A549 (cell line): Measurements from ENCODE around the gene SRCIN1. TPM values are rescaled to one million over a fixed set of nuclear protein-coding genes. Genes with fewer than 3 reads are reported as not detected.

Experiments
- ATAC-seq, 2 experiments: fragments of 200-7000 bp in 1 of 2; fragments of >200 bp in 1 of 2; cut with Nextera tagmentation in 1 of 2; cut with Tn5 transposase in 1 of 2; 3 replicates each; pipeline versions ENCODE4 v1.8.0 to v1.9.1; 2018 to 2020; ENCODE audit warnings: mild to moderate bottlenecking in 1 of 2, moderate library complexity in 1 of 2
- CTCF ChIA-PET: fragments of 300-600 bp; sonication (Branson Sonifier 250); formaldehyde crosslinking; extraction: SDS; loops from one replicate; lab custom pipeline; 2021; ENCODE audit warnings: antibody characterized with exemption, inconsistent platforms; lab: Yijun Ruan, JAX
- POLR2A ChIA-PET: fragments of 350-600 bp; formaldehyde crosslinking; extraction: SDS; loops from one replicate; lab custom pipeline; 2021; ENCODE audit warnings: antibody characterized with exemption, inconsistent platforms; lab: Yijun Ruan, JAX
- DNase-seq, 2 experiments: peaks; one replicate each; pipeline versions ENCODE4 v3.0.0 to v3.0.0-alpha.2; 2011 to 2016; ENCODE audit warnings: low read depth in 1 of 2, low spot score in 1 of 2
- FAIRE-seq: peaks from 2 replicates; lab custom pipeline; 2011; peaks lifted over from hg19 to GRCh38; lab: Jason Lieb, UNC
- H3K27ac ChIP-seq, 2 experiments: fragments of >200 bp; sonication (Bioruptor Twin); formaldehyde crosslinking; 3 replicates each; pipeline ENCODE4 v1.5.1; 2016 to 2017
- H3K4me1 ChIP-seq: fragments of >200 bp; sonication (Bioruptor Twin); formaldehyde crosslinking; 3 replicates; pipeline ENCODE4 v1.6.1; 2016
- H3K4me2 ChIP-seq: fragments of >200 bp; sonication (Bioruptor Twin); formaldehyde crosslinking; 3 replicates; pipeline ENCODE4 v1.6.1; 2016
- H3K4me3 ChIP-seq: fragments of >200 bp; sonication (Bioruptor Twin); formaldehyde crosslinking; 3 replicates; pipeline ENCODE4 v1.5.1; 2016
- H3K9me3 ChIP-seq: fragments of >200 bp; sonication (Bioruptor Twin); formaldehyde crosslinking; 3 replicates; pipeline ENCODE4 v1.6.1; 2016
- BHLHE40 ChIP-seq: IDR thresholded peaks from 2 replicates; pipeline ENCODE4 v1.6.1; 2012; ENCODE audit warnings: low read depth, low read length, inconsistent platforms
- EHMT2 ChIP-seq: fragments of 200-600 bp; sonication (generic); IDR thresholded peaks from 2 replicates; pipeline ENCODE4 v1.6.1; 2016; ENCODE audit warnings: antibody characterized with exemption, low read depth, mild to moderate bottlenecking, moderate library complexity
- EP300 ChIP-seq, 2 experiments: fragments of >200 bp; sonication (Bioruptor Twin); formaldehyde crosslinking; IDR thresholded peaks; 2 replicates in 1 of 2; 3 replicates in 1 of 2; pipeline ENCODE4 v1.6.1; 2016 to 2017
- FOSB ChIP-seq: fragments of 250-450 bp; sonication (Bioruptor Pico); IDR thresholded peaks from 2 replicates; pipeline ENCODE4 v1.5.0; 2020; ENCODE audit warnings: mild to moderate bottlenecking, moderate library complexity
- FOSL2 ChIP-seq, 2 experiments: fragments of 450-650 bp in 1 of 2; fragments of >200 bp in 1 of 2; sonication (Bioruptor Twin) in 1 of 2; formaldehyde crosslinking; IDR thresholded peaks; 2 replicates each; pipeline versions ENCODE4 v1.5.0 to v1.6.1; 2016 to 2020; ENCODE audit warnings: mild to moderate bottlenecking in 1 of 2, moderate library complexity in 1 of 2
- HDAC2 ChIP-seq: fragments of 200-600 bp; sonication (generic); IDR thresholded peaks from 2 replicates; pipeline ENCODE4 v1.6.1; 2016
- HOXB13 ChIP-seq: fragments of 250-450 bp; sonication (Bioruptor Pico); IDR thresholded peaks from 2 replicates; pipeline ENCODE4 v1.5.0; 2020; ENCODE audit warnings: low read depth, mild to moderate bottlenecking, moderate library complexity
- HOXB5 ChIP-seq: fragments of 250-450 bp; sonication (Bioruptor Pico); IDR thresholded peaks from 2 replicates; pipeline ENCODE4 v1.5.0; 2020; ENCODE audit warnings: mild to moderate bottlenecking, moderate library complexity
- KDM1A ChIP-seq: fragments of 200-600 bp; sonication (generic); IDR thresholded peaks from 2 replicates; pipeline ENCODE4 v1.6.1; 2016; ENCODE audit warnings: low read depth, mild to moderate bottlenecking
- MAZ ChIP-seq: fragments of 150-350 bp; IDR thresholded peaks from 2 replicates; pipeline ENCODE4 v1.6.1; 2014; ENCODE audit warnings: antibody characterized with exemption, low read depth, low read length, borderline replicate concordance
- MYC ChIP-seq: IDR thresholded peaks from 2 replicates; pipeline ENCODE4 v1.6.1; 2012; ENCODE audit warnings: mild to moderate bottlenecking, inconsistent platforms, low read length, improper control_type of control experiment, borderline replicate concordance
- NFE2L2 ChIP-seq: fragments of 150-350 bp; conservative IDR thresholded peaks from 2 replicates; pipeline ENCODE4 v1.6.1; 2014; ENCODE audit warnings: low read length
- PHF8 ChIP-seq: fragments of 200-600 bp; sonication (generic); IDR thresholded peaks from 2 replicates; pipeline ENCODE4 v1.6.1; 2016; ENCODE audit warnings: low read depth, mild to moderate bottlenecking, antibody characterized with exemption, moderate library complexity, borderline replicate concordance
- POLR2A ChIP-seq: IDR thresholded peaks from 2 replicates; pipeline ENCODE4 v1.6.1; 2012; ENCODE audit warnings: mild to moderate bottlenecking, low read length
- RARB ChIP-seq: fragments of 250-450 bp; sonication (Bioruptor Pico); IDR thresholded peaks from 2 replicates; pipeline ENCODE4 v1.8.0; 2021; ENCODE audit warnings: mild to moderate bottlenecking, moderate library complexity
- RNF2 ChIP-seq: fragments of 200-600 bp; sonication (generic); IDR thresholded peaks from 2 replicates; pipeline ENCODE4 v1.6.1; 2016; ENCODE audit warnings: low read depth, mild to moderate bottlenecking, antibody characterized with exemption, moderate library complexity, borderline replicate concordance
- SREBF2 ChIP-seq: fragments of 450-650 bp; IDR thresholded peaks from 2 replicates; pipeline ENCODE4 v1.6.1; 2014; ENCODE audit warnings: mild to moderate bottlenecking, moderate library complexity
- TP53 ChIP-seq: fragments of 250-450 bp; sonication (Bioruptor Pico); IDR thresholded peaks from 2 replicates; pipeline ENCODE4 v1.5.0; 2021; ENCODE audit warnings: mild to moderate bottlenecking, moderate library complexity
- ZC3H11A ChIP-seq: fragments of 450-650 bp; IDR thresholded peaks from 2 replicates; pipeline ENCODE4 v1.6.1; 2014; ENCODE audit warnings: antibody characterized with exemption, mild to moderate bottlenecking
- ZSCAN20 ChIP-seq: fragments of 250-450 bp; sonication (Bioruptor Pico); IDR thresholded peaks from 2 replicates; pipeline ENCODE4 v1.8.0; 2022; ENCODE audit warnings: mild to moderate bottlenecking, moderate library complexity
- WGBS: methylation state at CpG from one replicate; pipeline ENCODE4 v1.1.6; 2017; ENCODE audit errors: missing lambda C conversion rate; 5-methylcytosine and 5-hydroxymethylcytosine counted together
- polyA plus RNA-seq, 4 experiments: library from polyadenylated mRNA; depleted of rRNA in 3 of 4; stranded (reverse); fragments of >200 nt; fragmentation: RNase III in 1 of 4; extraction: RNeasy Plus Mini Kit Qiagen cat#74134 plus additional on column Dnase treatment in 1 of 4; gene quantifications; 2 replicates in 3 of 4; 3 replicates in 1 of 4; pipeline ENCODE4 v1.2.3, GENCODE V29; 2011 to 2017
- TF ChIP-seq, protein P1 (sequence below): fragments of 200-600 bp; sonication (generic); IDR thresholded peaks from 2 replicates; pipeline ENCODE4 v1.6.1; 2016; ENCODE audit warnings: antibody characterized with exemption, mild to moderate bottlenecking, moderate library complexity
- TF ChIP-seq, protein P2 (sequence below): IDR thresholded peaks from 2 replicates; pipeline ENCODE4 v1.6.1; 2012
- TF ChIP-seq, protein P3 (sequence below): IDR thresholded peaks from 2 replicates; pipeline ENCODE4 v1.6.1; 2012

The SRCIN1 gene
- polyA plus RNA-seq, 2 of the 4 experiments (the other 2 are of a cell fraction), result 1.4 to 2.1 TPM

DNA sequence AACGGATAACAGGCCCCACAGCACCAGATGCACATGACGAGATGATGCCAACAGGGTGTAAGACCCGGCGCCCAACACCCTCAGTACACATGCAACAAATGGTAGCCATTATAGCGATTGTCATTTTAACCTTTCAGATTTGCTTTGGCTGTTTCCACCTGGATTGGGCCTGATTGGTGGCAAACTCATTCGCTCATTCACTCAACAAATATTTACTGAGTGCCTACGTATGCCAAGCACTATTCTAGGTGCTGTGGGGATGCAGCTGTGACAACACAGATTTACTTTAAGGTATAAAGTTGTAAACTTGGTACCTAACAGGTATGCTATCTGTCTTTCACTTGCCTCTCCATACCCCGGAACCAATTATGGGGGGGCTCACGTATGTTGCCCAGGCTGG lies 66.8 kb downstream of the SRCIN1 start:
- DNase-seq, result no peak
- no peaks in the 10 kb centered on the region for H3K4me1 ChIP-seq
- no peak overlapping the region for H3K27ac ChIP-seq
- H3K9me3 ChIP-seq, result no peaks in the 10 kb centered on the region
- no peak for TF ChIP-seq HDAC2
- no peak for TF ChIP-seq HOXB13 (CRISPR knock-in tag)
- TF ChIP-seq ZSCAN20 (CRISPR knock-in tag), result no peak
- no peak for TF ChIP-seq EHMT2
- no peak for TF ChIP-seq TP53 (CRISPR knock-in tag)
- TF ChIP-seq FOSL2 (IDR thresholded peaks at IDR 0.05), result no peak
- TF ChIP-seq FOSL2 (CRISPR knock-in tag; IDR thresholded peaks at IDR 0.05), result no peak
- TF ChIP-seq RNF2, result no peak
- no peak for TF ChIP-seq MYC
- no peak for TF ChIP-seq HOXB5 (CRISPR knock-in tag)
- no peak for TF ChIP-seq SREBF2
- TF ChIP-seq, all 56 proteins: peak for 0
- H3K4me3 ChIP-seq, result no peak overlapping the region
- CTCF ChIA-PET, result interaction anchor here (0.7 to 2.5 kb wide), 3 partner anchors 20 to 46 kb away, joined by 3 to 9 read pairs (median 4); no protein-coding TSS in a partner anchor
- FAIRE-seq (no peak), ATAC-seq (no peak)
- WGBS, result 78% methylated on average over 9 of the region's 9 CpGs
- no peak overlapping the region for H3K4me2 ChIP-seq
- POLR2A ChIA-PET, result no interaction called here

DNA sequence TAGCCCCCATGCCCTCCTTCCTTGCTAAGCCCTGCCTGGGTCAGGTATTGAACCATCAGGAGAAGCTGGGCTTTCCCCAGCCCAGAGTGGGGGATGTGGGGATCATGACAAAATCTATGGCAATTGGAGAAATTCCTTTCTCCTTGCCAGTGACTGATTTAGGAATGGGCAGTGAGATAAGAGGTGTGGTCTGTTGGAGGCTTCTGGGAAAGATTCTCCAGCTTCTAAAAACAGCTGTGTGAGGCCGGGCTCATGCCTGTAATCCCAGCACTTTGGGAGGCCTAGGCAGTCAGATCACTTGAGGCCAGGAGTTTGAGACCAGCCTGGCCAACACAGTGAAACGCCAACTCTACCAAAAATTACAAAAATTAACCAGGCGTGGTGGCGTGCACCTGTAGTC lies 69.1 kb downstream of the SRCIN1 start:
- H3K4me2 ChIP-seq, result no peak overlapping the region
- ATAC-seq (no peak), DNase-seq (no peak), FAIRE-seq (no peak)
- H3K4me3 ChIP-seq, result no peak overlapping the region
- WGBS, result 68% methylated on average over 4 of the region's 4 CpGs
- TF ChIP-seq MAZ (no peak), FOSB (CRISPR knock-in tag) (no peak), RNF2 (no peak), HOXB5 (CRISPR knock-in tag) (no peak), FOSL2 (IDR thresholded peaks at IDR 0.05) (no peak), FOSL2 (CRISPR knock-in tag; IDR thresholded peaks at IDR 0.05) (no peak), ZC3H11A (no peak), PHF8 (no peak), NFE2L2 (no peak), POLR2A (no peak), BHLHE40 (no peak), SREBF2 (no peak), RARB (CRISPR knock-in tag) (no peak)
- TF ChIP-seq, protein P1, sequence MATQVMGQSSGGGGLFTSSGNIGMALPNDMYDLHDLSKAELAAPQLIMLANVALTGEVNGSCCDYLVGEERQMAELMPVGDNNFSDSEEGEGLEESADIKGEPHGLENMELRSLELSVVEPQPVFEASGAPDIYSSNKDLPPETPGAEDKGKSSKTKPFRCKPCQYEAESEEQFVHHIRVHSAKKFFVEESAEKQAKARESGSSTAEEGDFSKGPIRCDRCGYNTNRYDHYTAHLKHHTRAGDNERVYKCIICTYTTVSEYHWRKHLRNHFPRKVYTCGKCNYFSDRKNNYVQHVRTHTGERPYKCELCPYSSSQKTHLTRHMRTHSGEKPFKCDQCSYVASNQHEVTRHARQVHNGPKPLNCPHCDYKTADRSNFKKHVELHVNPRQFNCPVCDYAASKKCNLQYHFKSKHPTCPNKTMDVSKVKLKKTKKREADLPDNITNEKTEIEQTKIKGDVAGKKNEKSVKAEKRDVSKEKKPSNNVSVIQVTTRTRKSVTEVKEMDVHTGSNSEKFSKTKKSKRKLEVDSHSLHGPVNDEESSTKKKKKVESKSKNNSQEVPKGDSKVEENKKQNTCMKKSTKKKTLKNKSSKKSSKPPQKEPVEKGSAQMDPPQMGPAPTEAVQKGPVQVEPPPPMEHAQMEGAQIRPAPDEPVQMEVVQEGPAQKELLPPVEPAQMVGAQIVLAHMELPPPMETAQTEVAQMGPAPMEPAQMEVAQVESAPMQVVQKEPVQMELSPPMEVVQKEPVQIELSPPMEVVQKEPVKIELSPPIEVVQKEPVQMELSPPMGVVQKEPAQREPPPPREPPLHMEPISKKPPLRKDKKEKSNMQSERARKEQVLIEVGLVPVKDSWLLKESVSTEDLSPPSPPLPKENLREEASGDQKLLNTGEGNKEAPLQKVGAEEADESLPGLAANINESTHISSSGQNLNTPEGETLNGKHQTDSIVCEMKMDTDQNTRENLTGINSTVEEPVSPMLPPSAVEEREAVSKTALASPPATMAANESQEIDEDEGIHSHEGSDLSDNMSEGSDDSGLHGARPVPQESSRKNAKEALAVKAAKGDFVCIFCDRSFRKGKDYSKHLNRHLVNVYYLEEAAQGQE, result no peak
- H3K9me3 ChIP-seq, result no peaks in the 10 kb centered on the region
- H3K4me1 ChIP-seq, result no peaks in the 10 kb centered on the region
- POLR2A ChIA-PET, result no interaction called here
- H3K27ac ChIP-seq, result no peak overlapping the region
- CTCF ChIA-PET, result interaction anchor here (0.7 to 5.1 kb wide), 19 partner anchors 11 to 131 kb away, joined by 3 to 38 read pairs (median 5); partner anchors contain the start of gene SRCIN1

DNA sequence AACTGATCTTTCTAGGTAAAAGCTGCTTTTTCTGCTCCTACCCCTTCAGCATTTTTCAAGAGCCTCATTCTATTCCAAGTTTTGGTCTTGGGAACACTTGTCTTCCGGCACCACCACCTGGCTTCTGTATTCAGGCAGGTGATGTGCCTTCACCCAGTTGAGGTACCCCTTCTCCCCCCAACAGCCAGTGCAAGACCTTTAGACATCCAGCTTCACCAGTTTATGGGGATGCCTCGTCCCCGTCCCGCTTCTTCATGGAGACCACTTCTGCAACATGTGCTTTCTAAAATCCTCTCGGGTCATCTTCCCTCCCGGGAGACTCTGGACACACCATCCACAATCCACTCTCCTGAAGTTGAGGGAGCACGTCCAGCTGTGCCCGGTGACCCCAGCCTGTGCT lies 69.9 kb downstream of the SRCIN1 start:
- TF ChIP-seq KDM1A (no peak), EP300 (IDR thresholded peaks at IDR 0.05) (no peak), HDAC2 (no peak), TP53 (CRISPR knock-in tag) (no peak)
- TF ChIP-seq, protein P2, sequence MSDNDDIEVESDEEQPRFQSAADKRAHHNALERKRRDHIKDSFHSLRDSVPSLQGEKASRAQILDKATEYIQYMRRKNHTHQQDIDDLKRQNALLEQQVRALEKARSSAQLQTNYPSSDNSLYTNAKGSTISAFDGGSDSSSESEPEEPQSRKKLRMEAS, result no peak
- TF ChIP-seq, protein P3, sequence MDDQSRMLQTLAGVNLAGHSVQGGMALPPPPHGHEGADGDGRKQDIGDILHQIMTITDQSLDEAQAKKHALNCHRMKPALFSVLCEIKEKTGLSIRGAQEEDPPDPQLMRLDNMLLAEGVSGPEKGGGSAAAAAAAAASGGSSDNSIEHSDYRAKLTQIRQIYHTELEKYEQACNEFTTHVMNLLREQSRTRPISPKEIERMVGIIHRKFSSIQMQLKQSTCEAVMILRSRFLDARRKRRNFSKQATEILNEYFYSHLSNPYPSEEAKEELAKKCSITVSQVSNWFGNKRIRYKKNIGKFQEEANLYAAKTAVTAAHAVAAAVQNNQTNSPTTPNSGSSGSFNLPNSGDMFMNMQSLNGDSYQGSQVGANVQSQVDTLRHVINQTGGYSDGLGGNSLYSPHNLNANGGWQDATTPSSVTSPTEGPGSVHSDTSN, result no peak
- no peak for ATAC-seq
- ChIA-PET POLR2A (no interaction called here), CTCF (interaction anchor here (0.8 to 5.1 kb wide), 17 partner anchors 10 to 131 kb away, joined by 3 to 38 read pairs (median 4); partner anchors contain the start of gene SRCIN1)
- FAIRE-seq, result no peak
- no peaks in the 10 kb centered on the region for H3K9me3 ChIP-seq
- no peak overlapping the region for H3K27ac ChIP-seq
- H3K4me1 ChIP-seq, result no peaks in the 10 kb centered on the region
- WGBS, result 69% methylated on average over 8 of the region's 8 CpGs
- H3K4me3 ChIP-seq, result no peak overlapping the region
- no peak for DNase-seq
- H3K4me2 ChIP-seq, result no peak overlapping the region
